Activated T-helper 2 cell treated with anti-CD3 and anti-CD28 coated beads, Interferon-gamma antibody, Interleukin-2, Interleukin-4, amounts not matched to agents 10 μg/mL and 5 μg/mL and 100 μg/mL, durations not matched to agents 14 hours and 24 hours and 36 hours (primary cell): ENCODE data around the gene OCA2. TPM values are rescaled to one million over a fixed set of nuclear protein-coding genes. Genes with fewer than 3 reads are reported as not detected.

Source experiments
- DNase-seq: peaks from one replicate; pipeline ENCODE4 v3.0.0; 2021; ENCODE audit warnings: low spot score
- H3K27ac Mint-ChIP-seq: one replicate; pipeline ENCODE4 v1.8.0; 2021; ENCODE audit warnings: mixed read lengths
- H3K27me3 Mint-ChIP-seq: one replicate; pipeline ENCODE4 v1.8.0; 2021; ENCODE audit warnings: low read depth, mixed read lengths
- H3K36me3 Mint-ChIP-seq: one replicate; pipeline ENCODE4 v1.8.0; 2021; ENCODE audit warnings: low read depth, mixed read lengths
- H3K4me1 Mint-ChIP-seq: one replicate; pipeline ENCODE4 v1.8.0; 2021; ENCODE audit warnings: low read depth, mixed read lengths
- H3K4me3 Mint-ChIP-seq: one replicate; pipeline ENCODE4 v1.8.0; 2021; ENCODE audit warnings: low read depth, mild to moderate bottlenecking, moderate library complexity, mixed read lengths
- H3K9me3 Mint-ChIP-seq: one replicate; pipeline ENCODE4 v1.8.0; 2021; ENCODE audit warnings: mixed read lengths
- intact Hi-C: fragments of 100-400 bp; cut with micrococcal nuclease; formaldehyde crosslinking; loops from one replicate; pipeline ENCODE4 v1.15.1; 2023
- total RNA-seq: library from RNA; stranded (reverse); gene quantifications from 2 replicates; pipeline ENCODE4 v1.2.3, GENCODE V29; 2022

The OCA2 gene
- total RNA-seq, 1 donor from 2014 or later: not detected

DNA sequence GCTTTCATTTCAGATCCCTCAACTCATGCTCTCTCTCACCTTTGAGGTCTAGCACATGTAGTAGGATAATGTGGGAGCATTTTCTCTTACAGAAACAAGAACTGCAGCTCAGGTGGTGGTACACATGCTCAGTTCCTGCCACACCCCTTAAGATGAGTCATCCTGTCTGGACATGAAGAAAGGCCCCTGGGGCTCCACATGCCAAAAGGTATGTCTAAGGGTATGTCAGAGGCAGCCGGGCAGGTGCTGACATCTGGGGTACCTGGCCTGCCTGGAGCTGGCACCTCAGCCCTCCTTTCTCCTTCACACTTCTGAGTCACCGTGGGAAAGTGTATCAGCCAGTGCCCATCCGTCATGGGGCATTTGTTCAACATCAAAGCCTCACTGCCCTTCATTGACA lies 209.9 kb downstream of the OCA2 start:
- intact Hi-C loops: no loop called here
- Mint-ChIP-seq H3K4me1 (no peaks in the 10 kb centered on the region), H3K9me3 (peaks cover 56% of the 10 kb centered on the region), H3K27me3 (no peaks in the 10 kb centered on the region), H3K4me3 (no peak overlapping the region), H3K36me3 (no peaks in the 10 kb centered on the region), H3K27ac (no peak overlapping the region)
- no peak for DNase-seq

DNA sequence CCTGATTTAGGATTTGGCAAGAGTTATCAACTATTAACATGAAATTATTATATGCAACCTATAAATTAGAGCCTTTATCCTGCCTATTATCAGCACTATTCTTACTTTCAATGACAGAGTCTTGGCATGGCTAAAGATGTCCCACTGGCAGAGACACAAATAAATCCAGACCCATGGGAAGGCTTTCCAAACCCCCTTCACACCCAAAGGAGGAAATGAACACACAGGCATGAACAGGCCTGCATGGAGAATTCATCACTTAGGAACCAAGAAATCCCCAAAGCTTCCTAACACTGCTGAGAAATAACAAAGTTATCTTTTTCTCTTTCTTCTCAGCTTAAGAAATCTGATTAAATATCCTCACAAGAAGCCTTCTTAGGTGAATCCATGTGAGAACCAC lies 213.9 kb downstream of the OCA2 start:
- H3K36me3 Mint-ChIP-seq: no peaks in the 10 kb centered on the region
- H3K4me1 Mint-ChIP-seq: no peaks in the 10 kb centered on the region

GRCh38 chr15:27884726-27885125 lies 214.4 kb downstream of the OCA2 start:
- no peak for DNase-seq
- H3K27ac Mint-ChIP-seq: no peak overlapping the region
- intact Hi-C loops: no loop called here
- H3K9me3 Mint-ChIP-seq: peaks cover 23% of the 10 kb centered on the region
- no peaks in the 10 kb centered on the region for H3K4me1 Mint-ChIP-seq
- no peak overlapping the region for H3K4me3 Mint-ChIP-seq
- no peaks in the 10 kb centered on the region for H3K27me3 Mint-ChIP-seq
- no peaks in the 10 kb centered on the region for H3K36me3 Mint-ChIP-seq

More for the DNA sequence above, 213.9 kb downstream of the OCA2 start:
- no peak for DNase-seq
- H3K4me3 Mint-ChIP-seq: no peak overlapping the region
- H3K9me3 Mint-ChIP-seq: peaks cover 28% of the 10 kb centered on the region
- intact Hi-C loops: no loop called here
- no peak overlapping the region for H3K27ac Mint-ChIP-seq
- no peaks in the 10 kb centered on the region for H3K27me3 Mint-ChIP-seq

GRCh38 chr15:27878841-27879240 lies 220.3 kb downstream of the OCA2 start:
- intact Hi-C loops: no loop called here
- H3K9me3 Mint-ChIP-seq: peaks cover 5% of the 10 kb centered on the region

DNA sequence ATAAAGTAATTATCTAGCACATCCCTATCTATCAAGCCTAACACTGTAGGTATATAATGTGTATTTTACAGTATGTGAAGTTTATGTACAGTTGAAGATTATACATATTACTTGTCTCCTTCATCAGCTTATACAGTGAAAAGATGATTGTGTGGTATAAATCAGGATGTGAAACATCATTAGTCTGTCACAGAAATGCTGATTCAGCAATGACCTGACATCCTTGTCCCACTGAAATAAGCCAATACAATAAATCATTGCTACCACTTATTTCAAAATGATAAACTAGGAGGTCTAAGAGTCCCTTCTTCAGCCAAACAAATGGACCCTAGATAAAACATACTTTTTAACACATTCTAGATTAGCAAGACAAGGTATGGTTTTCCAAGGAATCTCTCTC lies 225.3 kb downstream of the OCA2 start:
- Mint-ChIP-seq H3K36me3 (no peaks in the 10 kb centered on the region), H3K27ac (no peak overlapping the region), H3K27me3 (no peaks in the 10 kb centered on the region), H3K9me3 (no peaks in the 10 kb centered on the region), H3K4me1 (no peaks in the 10 kb centered on the region), H3K4me3 (no peak overlapping the region)
- intact Hi-C loops: no loop called here
- no peak for DNase-seq

More at GRCh38 chr15:27878841-27879240, 220.3 kb downstream of the OCA2 start:
- Mint-ChIP-seq H3K4me1 (no peaks in the 10 kb centered on the region), H3K4me3 (no peak overlapping the region), H3K27me3 (no peaks in the 10 kb centered on the region), H3K27ac (no peak overlapping the region), H3K36me3 (no peaks in the 10 kb centered on the region)
- DNase-seq: no peak

DNA sequence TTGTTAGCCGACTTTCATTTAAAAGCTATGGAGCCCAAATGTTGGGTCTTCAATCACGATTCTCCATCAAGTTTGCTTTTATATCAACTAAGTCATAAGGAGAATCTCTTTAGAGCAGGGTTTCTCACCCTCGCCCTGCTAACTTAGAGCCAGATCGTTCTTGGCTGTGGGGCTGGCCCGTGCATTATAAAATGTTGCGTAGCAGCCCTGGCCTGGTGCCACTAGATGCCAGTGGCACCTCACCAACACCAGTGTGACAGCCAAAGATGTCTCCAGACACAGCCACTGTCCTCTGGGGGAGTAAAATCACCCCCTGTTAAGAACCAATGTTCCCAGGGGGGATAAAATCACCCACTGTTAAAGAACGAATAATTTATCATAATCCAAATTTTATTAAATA lies 226.1 kb downstream of the OCA2 start:
- intact Hi-C loops: no loop called here
- Mint-ChIP-seq H3K36me3 (no peaks in the 10 kb centered on the region), H3K9me3 (peaks cover 7% of the 10 kb centered on the region), H3K4me3 (no peak overlapping the region), H3K4me1 (no peaks in the 10 kb centered on the region), H3K27ac (no peak overlapping the region), H3K27me3 (no peaks in the 10 kb centered on the region)
- DNase-seq: no peak

DNA sequence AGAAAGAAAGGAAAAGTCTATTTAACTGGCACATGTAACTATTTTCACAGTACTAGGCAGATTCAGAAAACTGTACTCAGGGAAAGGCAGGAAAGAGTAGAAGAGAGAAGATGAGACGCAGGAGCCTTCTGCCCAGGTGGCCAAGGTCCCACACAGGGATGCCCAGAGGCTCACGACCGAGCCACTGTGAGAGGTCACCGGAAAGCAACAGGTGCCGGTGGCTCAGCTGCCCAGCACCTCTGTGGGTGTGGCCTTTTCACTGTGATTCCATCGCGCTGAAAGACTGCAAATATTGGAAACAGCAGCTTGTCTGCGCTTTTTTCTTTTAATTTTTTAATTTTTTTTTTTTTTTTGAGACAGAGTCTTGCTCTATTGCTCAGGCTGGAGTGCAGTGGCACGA lies 226.8 kb downstream of the OCA2 start:
- Mint-ChIP-seq H3K4me3 (no peak overlapping the region), H3K27ac (no peak overlapping the region), H3K4me1 (no peaks in the 10 kb centered on the region), H3K9me3 (peaks cover 7% of the 10 kb centered on the region), H3K27me3 (no peaks in the 10 kb centered on the region), H3K36me3 (no peaks in the 10 kb centered on the region)
- DNase-seq: no peak
- intact Hi-C loops: no loop called here

DNA sequence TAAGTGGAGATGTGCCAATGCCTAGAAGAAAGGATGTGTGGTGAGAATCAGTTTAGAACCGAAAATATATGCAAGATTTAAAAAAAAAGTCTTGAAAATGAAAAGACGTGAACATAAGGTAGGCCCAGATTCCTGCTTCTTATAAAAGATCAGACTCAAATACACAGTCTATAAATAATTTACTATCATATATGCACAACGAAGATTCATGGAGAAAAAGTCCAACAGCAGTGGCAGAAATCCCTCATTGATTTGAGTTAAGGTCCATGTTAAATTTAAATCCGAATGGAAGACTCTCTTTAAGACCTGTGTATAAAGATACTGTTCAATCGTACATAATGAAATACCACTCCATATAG lies 227.2 kb downstream of the OCA2 start:
- H3K36me3 Mint-ChIP-seq: no peaks in the 10 kb centered on the region
- H3K4me3 Mint-ChIP-seq: no peak overlapping the region
- intact Hi-C loops: no loop called here
- H3K27me3 Mint-ChIP-seq: no peaks in the 10 kb centered on the region
- no peaks in the 10 kb centered on the region for H3K4me1 Mint-ChIP-seq
- DNase-seq: no peak
- peaks cover 7% of the 10 kb centered on the region for H3K9me3 Mint-ChIP-seq
- H3K27ac Mint-ChIP-seq: no peak overlapping the region

DNA sequence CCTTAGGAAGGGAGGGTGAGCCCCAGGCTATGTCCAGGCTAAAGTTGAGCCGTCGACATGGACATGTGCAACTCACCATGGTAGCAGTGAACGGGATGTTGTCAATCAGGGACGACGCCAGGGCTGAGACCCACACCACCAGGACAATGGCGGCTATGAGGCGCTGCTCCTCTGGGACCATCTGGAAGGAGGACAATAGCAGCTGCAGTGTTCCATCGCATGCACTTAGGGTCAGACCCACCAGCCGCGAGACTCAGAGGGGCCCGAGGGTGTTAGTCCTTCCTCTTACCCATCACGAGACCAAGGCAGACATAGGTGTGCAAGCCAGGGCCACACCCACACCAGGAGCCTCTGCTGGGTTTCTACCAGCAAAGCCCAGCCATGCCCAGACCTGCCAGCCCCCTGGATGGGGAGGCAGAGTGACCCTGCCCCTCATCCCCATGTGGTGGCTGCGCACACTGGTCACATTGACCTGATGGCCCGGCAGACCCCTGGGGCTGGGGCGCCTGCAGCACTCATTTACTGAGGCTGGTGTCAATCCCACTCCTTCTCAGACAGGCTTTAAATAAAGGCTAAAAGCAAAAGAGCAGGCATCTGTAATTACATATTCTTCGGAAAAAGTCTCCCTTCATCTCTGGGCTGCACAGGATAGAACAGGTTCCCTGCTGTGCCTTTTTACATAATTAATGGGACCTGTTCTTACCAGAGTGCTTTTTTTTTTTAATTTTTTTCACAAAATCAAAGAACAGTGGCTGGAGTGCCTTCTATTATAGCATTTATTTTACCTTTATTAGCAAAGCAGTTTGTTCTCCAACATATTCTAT lies 227.8 kb downstream of the OCA2 start:
- H3K4me1 Mint-ChIP-seq: no peaks in the 10 kb centered on the region

DNA sequence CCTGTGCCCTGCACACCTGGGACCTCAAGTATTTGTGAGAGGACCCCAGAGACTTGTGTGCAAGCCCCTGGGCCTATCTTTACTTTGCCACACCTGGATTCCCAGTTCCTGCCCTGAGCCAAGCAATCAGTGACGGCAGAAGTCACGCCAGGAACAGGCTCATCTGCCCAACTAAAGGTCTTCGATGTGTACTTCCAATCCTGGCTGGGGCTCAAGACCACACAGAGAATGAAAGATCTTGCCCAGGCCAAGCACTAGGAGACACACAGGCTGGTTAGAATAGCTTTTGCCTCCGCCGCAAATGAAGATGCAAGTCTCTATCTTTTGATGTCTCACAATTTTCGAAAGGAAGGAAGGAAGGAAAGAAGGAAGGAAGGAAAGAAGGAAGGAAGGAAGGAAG lies 228.8 kb downstream of the OCA2 start:
- Mint-ChIP-seq H3K27ac (no peak overlapping the region), H3K4me3 (no peak overlapping the region), H3K36me3 (no peaks in the 10 kb centered on the region), H3K9me3 (peaks cover 10% of the 10 kb centered on the region), H3K27me3 (no peaks in the 10 kb centered on the region), H3K4me1 (no peaks in the 10 kb centered on the region)
- intact Hi-C loops: no loop called here
- no peak for DNase-seq

More for the DNA sequence above, 227.8 kb downstream of the OCA2 start:
- Mint-ChIP-seq H3K27me3 (no peaks in the 10 kb centered on the region), H3K4me3 (no peak overlapping the region), H3K27ac (no peak overlapping the region), H3K36me3 (no peaks in the 10 kb centered on the region), H3K9me3 (peaks cover 7% of the 10 kb centered on the region)
- intact Hi-C loops: no loop called here
- no peak for DNase-seq

DNA sequence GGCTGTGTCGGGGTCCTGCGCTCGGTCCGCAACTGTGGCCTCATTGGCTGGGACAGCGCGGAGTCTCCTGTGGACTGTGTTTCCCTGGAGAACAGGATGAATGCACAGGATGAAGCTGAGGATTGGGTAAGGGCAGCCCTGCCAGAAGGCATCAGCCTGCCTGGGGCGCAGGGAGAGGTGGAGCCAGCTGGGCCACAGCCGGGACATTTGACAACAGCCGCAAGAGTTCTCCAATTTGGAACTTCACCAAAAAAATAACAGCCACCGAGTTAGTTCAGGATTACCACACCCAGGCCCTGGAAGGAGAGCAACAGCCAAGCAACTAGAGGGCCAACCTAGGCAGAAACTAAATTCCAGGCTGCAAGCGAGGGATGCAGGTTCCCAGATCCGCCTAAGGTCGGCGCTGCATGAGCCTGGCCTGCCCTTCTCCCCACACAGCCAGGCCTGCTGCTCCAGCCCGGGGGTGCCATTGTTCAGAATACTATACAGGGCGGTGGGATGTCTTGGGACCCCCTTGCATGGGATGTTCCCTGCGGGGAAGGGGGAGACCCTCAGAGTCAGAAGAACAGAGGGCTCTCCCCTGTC lies 229.3 kb downstream of the OCA2 start:
- Mint-ChIP-seq H3K27me3 (no peaks in the 10 kb centered on the region), H3K36me3 (no peaks in the 10 kb centered on the region), H3K4me3 (no peak overlapping the region), H3K4me1 (no peaks in the 10 kb centered on the region), H3K27ac (no peak overlapping the region), H3K9me3 (peaks cover 11% of the 10 kb centered on the region)
- DNase-seq: no peak
- intact Hi-C loops: no loop called here

DNA sequence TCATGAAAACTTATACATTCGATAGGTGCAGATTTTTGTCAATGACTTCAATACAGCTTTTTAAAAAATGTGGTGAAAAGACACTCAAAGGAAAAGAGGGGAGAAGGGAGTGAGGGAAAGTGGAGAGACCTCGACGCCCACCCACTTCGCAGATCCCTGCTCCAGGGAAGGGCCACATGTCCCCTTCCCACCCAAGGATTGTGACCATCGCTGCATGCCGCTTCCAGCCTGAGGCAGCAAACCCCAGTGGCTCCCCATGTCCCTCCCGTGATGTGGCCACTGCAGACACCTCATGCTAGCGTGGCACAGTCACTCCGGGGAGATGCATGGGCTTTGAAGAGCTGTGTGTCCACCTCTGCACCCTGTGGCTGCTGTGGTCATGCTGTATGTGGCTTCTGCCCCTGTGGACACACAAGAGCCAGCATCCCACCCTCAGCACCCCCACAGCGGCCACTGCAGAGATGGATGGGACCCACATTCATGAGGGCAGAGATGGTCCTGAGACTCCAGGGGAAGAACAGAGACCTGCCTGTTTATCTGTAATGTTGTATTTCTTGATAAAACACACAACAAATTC lies 230.2 kb downstream of the OCA2 start:
- no peak overlapping the region for H3K27ac Mint-ChIP-seq
- H3K36me3 Mint-ChIP-seq: no peaks in the 10 kb centered on the region
- intact Hi-C loops: no loop called here
- H3K4me3 Mint-ChIP-seq: no peak overlapping the region
- DNase-seq: no peak
- no peaks in the 10 kb centered on the region for H3K4me1 Mint-ChIP-seq
- H3K9me3 Mint-ChIP-seq: peaks cover 14% of the 10 kb centered on the region
- no peaks in the 10 kb centered on the region for H3K27me3 Mint-ChIP-seq

GRCh38 chr15:27867861-27868260 lies 231.3 kb downstream of the OCA2 start:
- intact Hi-C loops: no loop called here
- H3K9me3 Mint-ChIP-seq: peaks cover 19% of the 10 kb centered on the region
- H3K36me3 Mint-ChIP-seq: no peaks in the 10 kb centered on the region
- H3K4me3 Mint-ChIP-seq: no peak overlapping the region
- H3K27ac Mint-ChIP-seq: no peak overlapping the region
- H3K4me1 Mint-ChIP-seq: no peaks in the 10 kb centered on the region
- DNase-seq: no peak
- no peaks in the 10 kb centered on the region for H3K27me3 Mint-ChIP-seq
